SK-N-MC (cell line): ENCODE data around the gene TTC31.

ENCODE experiments used
- DNase-seq: peaks from one replicate; pipeline ENCODE4 v3.0.0-alpha.2; 2011; ENCODE audit warnings: low read depth, low spot score
- H3K27ac ChIP-seq: fragments of 200-600 bp; sonication (generic); 2 replicates; pipeline ENCODE4 v1.5.1; 2016; ENCODE audit warnings: mixed run types
- H3K36me3 ChIP-seq: fragments of 200-600 bp; sonication (generic); 2 replicates; pipeline ENCODE4 v1.6.1; 2017; ENCODE audit warnings: antibody characterized with exemption, low read length, mixed read lengths; ENCODE audit not compliant: insufficient read depth
- H3K4me3 ChIP-seq: fragments of 200-600 bp; sonication (generic); 2 replicates; pipeline ENCODE4 v1.5.1; 2016
- H3K9ac ChIP-seq: fragments of 200-600 bp; sonication (generic); 2 replicates; pipeline ENCODE4 v1.8.0; 2017; ENCODE audit warnings: mixed run types, mixed read lengths; ENCODE audit not compliant: insufficient read length
- H3K9me3 ChIP-seq: fragments of 200-600 bp; sonication (generic); 2 replicates; pipeline ENCODE4 v1.6.1; 2017; ENCODE audit warnings: low read depth, mild to moderate bottlenecking, antibody characterized with exemption, low read length, moderate library complexity, mixed read lengths
- EZH2 ChIP-seq: fragments of 200-600 bp; sonication (generic); IDR thresholded peaks from one replicate; pipeline ENCODE4 v1.6.1; 2017; ENCODE audit warnings: antibody characterized with exemption
- FOXP2 ChIP-seq: optimal IDR thresholded peaks from 2 replicates; pipeline ENCODE3; 2011; ENCODE audit warnings: mild to moderate bottlenecking, moderate library complexity; ENCODE audit not compliant: insufficient read depth; ENCODE audit errors: extremely low read length, control extremely low read depth
- POLR2AphosphoS5 ChIP-seq: IDR thresholded peaks from 2 replicates; pipeline ENCODE4 v1.6.1; 2012; ENCODE audit warnings: mild to moderate bottlenecking, low read depth, low read length, borderline replicate concordance

Gene TTC31

GRCh38 chr2:74525717-74526648 is 43.1 kb downstream of the TTC31 start, which contains the start of gene DQX1:
TSS of gene DQX1 (minus strand) at chr2:74526231. CDS start at chr2:74525729, 502 bp downstream.
- TF ChIP-seq EZH2 (no peak), FOXP2 (no peak), POLR2AphosphoS5 (no peak)
- no peak for DNase-seq
- H3K36me3 ChIP-seq, result peaks cover 31% of the 10 kb centered on the region
- no peaks in the 10 kb centered on the region for H3K9me3 ChIP-seq
- no peak within 1 kb of the TSS for H3K4me3 ChIP-seq
- no peak within 1 kb of the TSS for H3K9ac ChIP-seq
- H3K27ac ChIP-seq, result no peak within 1 kb of the TSS

GRCh38 chr2:74526649-74527230 is 43.9 kb downstream of the TTC31 start:
- no peak overlapping the region for H3K4me3 ChIP-seq
- no peak overlapping the region for H3K9ac ChIP-seq
- peaks cover 37% of the 10 kb centered on the region for H3K36me3 ChIP-seq
- H3K9me3 ChIP-seq, result no peaks in the 10 kb centered on the region
- no peak for TF ChIP-seq EZH2
- no peak for TF ChIP-seq FOXP2
- TF ChIP-seq POLR2AphosphoS5, result no peak
- no peak overlapping the region for H3K27ac ChIP-seq
- no peak for DNase-seq

DNA sequence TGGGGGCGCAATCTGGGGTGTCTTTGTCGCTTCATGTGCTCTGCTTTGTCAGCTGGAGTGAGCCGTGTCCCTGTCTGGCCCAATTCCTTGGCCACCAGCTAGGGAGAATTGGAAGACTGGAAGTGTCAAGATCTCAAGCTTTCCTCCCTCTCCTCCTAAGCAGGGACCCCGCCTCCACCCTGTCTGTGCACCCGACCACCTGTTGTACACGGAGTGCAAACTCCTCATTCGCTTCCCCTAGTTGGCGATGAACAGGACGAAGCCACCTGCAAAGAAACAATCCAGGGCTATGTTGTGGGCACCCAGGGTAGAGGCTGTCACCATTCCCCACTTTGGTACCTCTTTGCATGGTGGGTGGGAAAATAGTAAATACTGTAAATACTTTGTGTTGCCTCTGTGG is 44.9 kb downstream of the TTC31 start:
- no peak for TF ChIP-seq POLR2AphosphoS5
- TF ChIP-seq FOXP2, result no peak
- TF ChIP-seq EZH2, result no peak
- no peak overlapping the region; the same call in 1 of the 2 replicates for H3K4me3 ChIP-seq
- no peak overlapping the region for H3K27ac ChIP-seq
- no peaks in the 10 kb centered on the region for H3K9me3 ChIP-seq
- no peak overlapping the region for H3K9ac ChIP-seq
- peaks cover 42% of the 10 kb centered on the region for H3K36me3 ChIP-seq
- no peak for DNase-seq

- H3K9ac ChIP-seq, result peak overlapping the region; percentile 96
- DNase-seq, result no peak
- peak overlapping the region; percentile 98 for H3K4me3 ChIP-seq
- H3K27ac ChIP-seq, result peak overlapping the region; percentile 87
- TF ChIP-seq POLR2AphosphoS5 (no peak), FOXP2 (no peak), EZH2 (no peak)
- peaks cover 43% of the 10 kb centered on the region for H3K36me3 ChIP-seq
- H3K9me3 ChIP-seq, result no peaks in the 10 kb centered on the region
Observed at GRCh38 chr2:74528600-74529356, 45.9 kb downstream of the TTC31 start.

GRCh38 chr2:74529357-74530238 is 46.7 kb downstream of the TTC31 start, which contains the start of the genes AUP1 and HTRA2:
TSS of gene AUP1 (minus strand) at chr2:74529706. CDS start at chr2:74529629, 77 bp downstream.
TSS of gene HTRA2 (plus strand) at chr2:74529933. CDS start at chr2:74530007, 74 bp downstream.
- H3K27ac ChIP-seq, result peak within 1 kb of the TSS; percentile 87
- DNase-seq, result no peak
- peak within 1 kb of the TSS; percentile 98 for H3K4me3 ChIP-seq
- TF ChIP-seq POLR2AphosphoS5 (peak; percentile 87), FOXP2 (no peak)
- peaks cover 43% of the 10 kb centered on the region for H3K36me3 ChIP-seq
- H3K9me3 ChIP-seq, result no peaks in the 10 kb centered on the region
- peak within 1 kb of the TSS; percentile 96 for H3K9ac ChIP-seq

DNA sequence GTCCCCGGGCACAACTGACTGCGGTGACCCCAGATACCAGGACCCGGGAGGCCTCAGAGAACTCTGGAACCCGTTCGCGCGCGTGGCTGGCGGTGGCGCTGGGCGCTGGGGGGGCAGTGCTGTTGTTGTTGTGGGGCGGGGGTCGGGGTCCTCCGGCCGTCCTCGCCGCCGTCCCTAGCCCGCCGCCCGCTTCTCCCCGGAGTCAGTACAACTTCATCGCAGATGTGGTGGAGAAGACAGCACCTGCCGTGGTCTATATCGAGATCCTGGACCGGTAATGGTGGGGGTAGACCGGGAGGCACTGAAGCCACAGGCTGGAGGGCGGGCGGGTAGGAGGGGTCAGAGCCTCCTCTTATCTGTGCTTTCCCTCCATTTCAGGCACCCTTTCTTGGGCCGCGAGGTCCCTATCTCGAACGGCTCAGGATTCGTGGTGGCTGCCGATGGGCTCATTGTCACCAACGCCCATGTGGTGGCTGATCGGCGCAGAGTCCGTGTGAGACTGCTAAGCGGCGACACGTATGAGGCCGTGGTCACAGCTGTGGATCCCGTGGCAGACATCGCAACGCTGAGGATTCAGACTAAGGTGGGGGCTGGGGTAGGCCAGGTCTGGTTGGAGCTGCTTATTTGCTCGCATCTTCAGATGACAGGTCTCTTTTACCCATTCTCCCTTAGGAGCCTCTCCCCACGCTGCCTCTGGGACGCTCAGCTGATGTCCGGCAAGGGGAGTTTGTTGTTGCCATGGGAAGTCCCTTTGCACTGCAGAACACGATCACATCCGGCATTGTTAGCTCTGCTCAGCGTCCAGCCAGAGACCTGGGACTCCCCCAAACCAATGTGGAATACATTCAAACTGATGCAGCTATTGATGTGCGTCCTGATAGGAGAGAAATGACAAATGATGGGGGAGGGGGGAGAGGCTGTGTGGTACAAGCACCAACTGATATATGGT is 47.6 kb downstream of the TTC31 start:
- peak overlapping the region; percentile 98 for H3K4me3 ChIP-seq
- no peak for DNase-seq
- H3K36me3 ChIP-seq, result peaks cover 43% of the 10 kb centered on the region
- H3K9me3 ChIP-seq, result no peaks in the 10 kb centered on the region
- no peak for TF ChIP-seq EZH2
- TF ChIP-seq FOXP2, result no peak
- no peak for TF ChIP-seq POLR2AphosphoS5
- H3K9ac ChIP-seq, result peak overlapping the region; percentile 96
- H3K27ac ChIP-seq, result 0 out of 2 replicates have a peak overlapping the region, but pooled peaks have one; percentile 26
